GM19035 (cell line): Measurements from ENCODE around the gene ITGAE.

Experiments used
- ATAC-seq: cut with Tn5 transposase; IDR thresholded peaks from one replicate; pipeline ENCODE4 v1.9.1; 2021; ENCODE audit not compliant: unreplicated experiment

Gene ITGAE

GRCh38 chr17:3762922-3763776, 37.8 kb downstream of the ITGAE start:
- ATAC-seq: peak; percentile 70

GRCh38 chr17:3761918-3762380, 39.0 kb downstream of the ITGAE start:
- no peak for ATAC-seq

GRCh38 chr17:3761036-3761917, 39.7 kb downstream of the ITGAE start:
- ATAC-seq: no peak

GRCh38 chr17:3759597-3760216, 41.3 kb downstream of the ITGAE start:
- no peak for ATAC-seq

GRCh38 chr17:3755335-3756030, 45.5 kb downstream of the ITGAE start:
- no peak for ATAC-seq

- ATAC-seq: no peak
Observed at GRCh38 chr17:3754458-3755334, 46.3 kb downstream of the ITGAE start.

GRCh38 chr17:3754066-3754457, 46.9 kb downstream of the ITGAE start:
- ATAC-seq: no peak

- ATAC-seq: no peak
Observed at GRCh38 chr17:3753624-3754023, 47.4 kb downstream of the ITGAE start.

- no peak for ATAC-seq
Observed at GRCh38 chr17:3751836-3752235, 49.2 kb downstream of the ITGAE start.

- no peak for ATAC-seq
Observed at GRCh38 chr17:3750926-3751325, 50.1 kb downstream of the ITGAE start.

- ATAC-seq: no peak
Observed at GRCh38 chr17:3750296-3750695, 50.7 kb downstream of the ITGAE start.

- ATAC-seq: no peak
Observed at GRCh38 chr17:3748576-3748975, 52.4 kb downstream of the ITGAE start.

GRCh38 chr17:3747805-3748204, 53.2 kb downstream of the ITGAE start:
- ATAC-seq: no peak

- no peak for ATAC-seq
Observed at GRCh38 chr17:3745071-3745470, 55.9 kb downstream of the ITGAE start.

GRCh38 chr17:3744014-3744413, 57.0 kb downstream of the ITGAE start:
- no peak for ATAC-seq

- ATAC-seq: no peak
Observed at GRCh38 chr17:3740611-3741073, 60.3 kb downstream of the ITGAE start.

GRCh38 chr17:3739422-3740124, 61.4 kb downstream of the ITGAE start:
- ATAC-seq: no peak

- no peak for ATAC-seq
Observed at GRCh38 chr17:3738562-3739295, 62.3 kb downstream of the ITGAE start.
